H1 (cell line): ENCODE data around the gene TMEM39A. TPM values are rescaled to one million over a fixed set of nuclear protein-coding genes. Genes with fewer than 3 reads are reported as not detected.

Experiments
- CHD7 ChIP-seq: fragments of 300-600 bp; sonication (generic); IDR thresholded peaks from 2 replicates; pipeline ENCODE4 v1.7.1; 2012; ENCODE audit warnings: low read length, moderate library complexity, mild to moderate bottlenecking, inconsistent platforms; ENCODE audit not compliant: insufficient replicate concordance
- CREB1 ChIP-seq: IDR thresholded peaks from 2 replicates; pipeline ENCODE4 v1.6.1; 2012; ENCODE audit warnings: inconsistent platforms
- POLR2A ChIP-seq, 2 experiments: IDR thresholded peaks; 1 replicate in 1 of 2; 2 replicates in 1 of 2; pipeline ENCODE4 v1.6.1; 2011; ENCODE audit warnings: low read depth in 2 of 2, low read length in 2 of 2, mild to moderate bottlenecking in 2 of 2; ENCODE audit errors: control extremely low read depth in 1 of 2
- SIN3A ChIP-seq, 2 experiments: IDR thresholded peaks in 1 of 2; conservative IDR thresholded peaks in 1 of 2; 2 replicates each; pipeline ENCODE4 v1.6.1; 2011 to 2012; ENCODE audit warnings: low read length in 2 of 2, improper control_type of control experiment in 1 of 2, low read depth in 1 of 2, mild to moderate bottlenecking in 1 of 2
- SP4 ChIP-seq: IDR thresholded peaks from 2 replicates; pipeline ENCODE4 v1.6.1; 2012; ENCODE audit warnings: low read length, inconsistent platforms
- polyA plus RNA-seq, 7 experiments: library from polyadenylated mRNA; depleted of rRNA in 3 of 7; stranded (reverse) in 5 of 7; unstranded in 2 of 7; fragments of >200 nt in 5 of 7; fragments of 200-250 nt in 2 of 7; gene quantifications; 1 replicate in 5 of 7; 2 replicates in 1 of 7; 4 replicates in 1 of 7; pipeline versions ENCODE4 v1.2.1 to v1.2.3, GENCODE V29; 2011 to 2013; ENCODE audit warnings: missing spikeins in 2 of 7, mixed read lengths in 2 of 7
- total RNA-seq: library from RNA; stranded (reverse); fragmentation: NEBNext Ultra II Directional; extraction: Animal tissue kit (Norgen Biotek cat#: 25700); gene quantifications from 2 replicates; pipeline ENCODE4 v1.2.1, GENCODE V29; 2021

TMEM39A gene
- total and polyA plus RNA-seq, 2 of the 8 experiments (the other 6 are each of a cell fraction or from before 2014, with no cell fraction given): 26.8 to 36.1 TPM

DNA sequence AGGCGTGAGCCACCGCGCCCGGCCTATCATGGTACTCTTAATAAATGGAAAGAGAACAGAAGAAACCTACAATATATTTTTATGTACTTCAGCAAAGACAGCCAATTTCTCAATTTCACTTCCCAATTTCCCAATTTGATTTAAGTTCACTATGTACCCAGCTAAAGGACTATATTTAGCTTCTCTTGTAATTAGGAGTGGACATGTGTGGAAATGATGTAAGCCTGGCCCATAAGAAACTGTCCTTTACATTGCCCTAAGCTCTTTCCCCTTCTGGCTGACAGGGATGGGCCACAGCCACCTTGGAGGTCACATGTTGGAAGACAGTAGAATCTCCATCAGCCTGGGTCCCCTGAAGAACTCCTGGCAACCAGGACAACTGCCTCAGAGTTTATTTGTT lies 6.2 kb downstream of the TMEM39A start (continued):
- TF ChIP-seq CHD7 (no peak), SIN3A (conservative IDR thresholded peaks at IDR 0.05 in 1 of 2, IDR thresholded peaks at IDR 0.05 in 1 of 2; ENCODE audit: low read depth in 1 of 2, low read length in 2 of 2) (no peak), SP4 (no peak), CREB1 (no peak), POLR2A (IDR thresholded peaks at IDR 0.05; ENCODE audit: control extremely low read depth in 1 of 2, low read depth in 2 of 2, low read length in 2 of 2) (no peak)
